ENCODE measurements around the gene MT1M. TPM values are rescaled to one million over a fixed set of nuclear protein-coding genes. Genes with fewer than 3 reads are reported as not detected.
"Not testable (repeated sequence)": the region's sequence is repeated elsewhere in the genome, so short reads cannot be mapped to it uniquely, and the experiment has no call there.

Gene MT1M
- total RNA-seq, 1 experiment from 2014 or later: not detected

GRCh38 chr16:56673921-56674320 lies 41.5 kb downstream of the MT1M start:
- DNase-seq (ENCODE audit: low spot score): peak; percentile 55

- DNase-seq (ENCODE audit: low spot score): not testable (repeated sequence)
These were observed 42.1 kb downstream of the MT1M start for GRCh38 chr16:56674570-56674969.

- no peak for DNase-seq (ENCODE audit: low spot score)
These were observed 43.3 kb downstream of the MT1M start for GRCh38 chr16:56675685-56676210.

DNA sequence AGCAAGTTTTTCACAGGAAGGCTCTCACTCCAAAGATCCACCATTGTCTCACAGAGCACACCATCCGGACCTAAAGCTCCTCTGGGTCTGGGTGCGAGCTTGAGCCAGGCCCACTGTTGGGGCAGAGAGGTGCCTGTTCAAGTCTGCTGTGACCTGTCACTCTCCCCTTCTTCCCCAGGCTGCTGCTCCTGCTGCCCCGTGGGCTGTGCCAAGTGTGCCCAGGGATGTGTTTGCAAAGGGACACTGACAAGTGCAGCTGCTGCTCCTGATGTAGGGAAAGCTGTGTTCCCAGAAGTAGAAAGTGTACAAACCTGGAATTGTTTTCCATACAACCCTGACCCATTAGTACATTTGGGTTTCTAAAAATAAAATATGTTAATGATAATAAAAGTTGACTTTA lies 45.0 kb downstream of the MT1M start:
- DNase-seq (ENCODE audit: low spot score): no peak

- DNase-seq (ENCODE audit: low spot score): no peak
These were observed 46.7 kb downstream of the MT1M start for GRCh38 chr16:56679078-56679730.

DNA sequence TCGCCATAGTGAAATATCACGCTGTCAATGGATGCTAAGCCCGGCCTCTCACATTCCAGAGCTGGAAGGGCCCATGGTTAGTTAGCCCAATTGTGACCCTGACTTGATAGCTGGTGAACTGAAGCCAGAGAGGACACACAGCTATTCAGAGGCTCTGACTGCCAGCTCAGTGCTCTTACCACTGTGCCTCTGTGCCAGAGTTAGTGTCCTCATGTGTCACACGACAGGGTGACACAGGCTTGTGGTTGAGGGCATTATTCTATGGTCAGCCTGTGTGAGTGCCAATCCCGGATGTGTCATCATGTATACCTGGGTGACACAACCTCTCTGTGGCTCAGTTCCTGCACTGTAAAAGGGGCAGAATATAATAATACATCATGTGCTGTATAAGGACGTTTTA lies 47.4 kb downstream of the MT1M start:
- DNase-seq (ENCODE audit: low spot score): no peak

GRCh38 chr16:56681939-56682702 lies 49.7 kb downstream of the MT1M start, which contains the start of gene MT1X:
Gene MT1X (plus strand): TSS chr16:56682470. CDS start chr16:56682541, 71 bp downstream.
- DNase-seq (ENCODE audit: low spot score): peak; percentile 90

DNA sequence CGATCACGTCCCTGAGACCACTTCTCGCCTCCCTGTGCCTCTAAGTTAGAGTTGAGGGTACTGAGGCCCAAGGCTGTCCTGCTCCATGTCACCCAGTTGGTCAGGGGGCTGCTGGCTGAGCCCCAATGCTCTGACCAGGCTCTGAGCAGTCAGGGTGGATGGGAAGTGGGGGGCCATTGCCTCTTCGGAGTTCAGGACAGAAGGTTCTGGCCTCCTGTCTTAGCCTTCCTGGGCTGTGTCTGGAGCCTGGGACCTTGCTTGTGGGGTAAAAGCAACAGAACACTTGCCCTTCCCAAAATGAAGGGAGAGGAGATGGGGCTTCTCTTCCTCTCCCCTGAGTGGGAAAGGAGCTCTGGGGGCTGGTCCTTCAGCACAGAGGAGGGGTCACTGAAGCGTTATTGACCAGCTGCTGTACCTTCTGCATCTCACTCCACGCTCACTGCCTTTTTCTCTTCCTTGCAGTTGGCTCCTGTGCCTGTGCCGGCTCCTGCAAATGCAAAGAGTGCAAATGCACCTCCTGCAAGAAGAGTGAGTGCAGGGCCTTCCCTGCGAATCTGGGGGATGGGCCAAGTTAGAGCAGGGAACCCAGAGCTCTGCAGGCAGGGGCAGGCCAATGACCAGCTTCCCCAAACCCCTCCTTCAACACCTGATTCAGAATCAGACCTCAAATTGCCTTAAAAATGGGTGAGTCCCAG lies 50.4 kb downstream of the MT1M start:
- no peak for DNase-seq (ENCODE audit: low spot score)

Other genes with a start within 250 kb of the MT1M start
- gene AMFR, start 207.1 kb upstream of the MT1M start, total RNA-seq (2014; rRNA removed; shearing (Covaris generic)): 75.9 and 82.9 TPM in 2 replicates
- 165 and 185 TPM in 2 replicates for gene NUDT21, start 181.3 kb upstream of the MT1M start, total RNA-seq (2014; rRNA removed; shearing (Covaris generic))
- gene OGFOD1, start 181.1 kb upstream of the MT1M start, total RNA-seq (2014; rRNA removed; shearing (Covaris generic)): 34.2 and 43.2 TPM in 2 replicates
- 10.4 and 19.3 TPM in 2 replicates for gene BBS2, start 112.6 kb upstream of the MT1M start, total RNA-seq (2014; rRNA removed; shearing (Covaris generic))
- gene MT4, start 67.6 kb upstream of the MT1M start, total RNA-seq (2014; rRNA removed; shearing (Covaris generic)): not detected in 2 replicates
- gene MT3, start 43.1 kb upstream of the MT1M start, total RNA-seq (2014; rRNA removed; shearing (Covaris generic)): 3.5 TPM in 1 of 2 replicates, not detected in the other
- 44.1 and 51.4 TPM in 2 replicates for gene MT2A, start 24.1 kb upstream of the MT1M start, total RNA-seq (2014; rRNA removed; shearing (Covaris generic))
- 493 and 525 TPM in 2 replicates for gene MT1E, start 6.9 kb upstream of the MT1M start, total RNA-seq (2014; rRNA removed; shearing (Covaris generic))
- 2.0 and 6.6 TPM in 2 replicates for gene MT1A, start 6.0 kb downstream of the MT1M start, total RNA-seq (2014; rRNA removed; shearing (Covaris generic))
- gene MT1B, start 19.2 kb downstream of the MT1M start, total RNA-seq (2014; rRNA removed; shearing (Covaris generic)): not detected in 2 replicates
- 4.7 and 5.6 TPM in 2 replicates for gene MT1F, start 25.3 kb downstream of the MT1M start, total RNA-seq (2014; rRNA removed; shearing (Covaris generic))
- gene MT1G, start 35.4 kb downstream of the MT1M start, total RNA-seq (2014; rRNA removed; shearing (Covaris generic)): 0.50 and 1.5 TPM in 2 replicates
- gene MT1H, start 37.2 kb downstream of the MT1M start, total RNA-seq (2014; rRNA removed; shearing (Covaris generic)): not detected in 2 replicates
- 29.2 and 29.4 TPM in 2 replicates for gene MT1X, start 49.8 kb downstream of the MT1M start, total RNA-seq (2014; rRNA removed; shearing (Covaris generic))
- gene NUP93, start 97.5 kb downstream of the MT1M start, total RNA-seq (2014; rRNA removed; shearing (Covaris generic)): 94.6 and 115 TPM in 2 replicates
- not detected in 2 replicates for gene SLC12A3, start 232.5 kb downstream of the MT1M start, total RNA-seq (2014; rRNA removed; shearing (Covaris generic))